Glomerular endothelial cell (primary cell): ENCODE results near the gene SNED1. TPM values are rescaled to one million over a fixed set of nuclear protein-coding genes. Genes with fewer than 3 reads are reported as not detected.
"Not testable (repeated sequence)": the region's sequence is repeated elsewhere in the genome, so short reads cannot be mapped to it uniquely, and the experiment has no call there.

Source experiments
- DNase-seq: peaks from one replicate; pipeline ENCODE4 v3.0.0-alpha.2; 2011; ENCODE audit warnings: low read depth, low spot score; ENCODE audit errors: extremely low read depth
- total RNA-seq: library from RNA; depleted of rRNA; stranded (reverse); fragments of >200 nt; gene quantifications from 2 replicates; pipeline ENCODE4 v1.2.3, GENCODE V29; 2015

SNED1 gene
- total RNA-seq, 1 donor from 2014 or later: 41.3 TPM

- no peak for DNase-seq
These were observed 26.2 kb upstream of the SNED1 start for GRCh38 chr2:240972201-240972600.

DNA sequence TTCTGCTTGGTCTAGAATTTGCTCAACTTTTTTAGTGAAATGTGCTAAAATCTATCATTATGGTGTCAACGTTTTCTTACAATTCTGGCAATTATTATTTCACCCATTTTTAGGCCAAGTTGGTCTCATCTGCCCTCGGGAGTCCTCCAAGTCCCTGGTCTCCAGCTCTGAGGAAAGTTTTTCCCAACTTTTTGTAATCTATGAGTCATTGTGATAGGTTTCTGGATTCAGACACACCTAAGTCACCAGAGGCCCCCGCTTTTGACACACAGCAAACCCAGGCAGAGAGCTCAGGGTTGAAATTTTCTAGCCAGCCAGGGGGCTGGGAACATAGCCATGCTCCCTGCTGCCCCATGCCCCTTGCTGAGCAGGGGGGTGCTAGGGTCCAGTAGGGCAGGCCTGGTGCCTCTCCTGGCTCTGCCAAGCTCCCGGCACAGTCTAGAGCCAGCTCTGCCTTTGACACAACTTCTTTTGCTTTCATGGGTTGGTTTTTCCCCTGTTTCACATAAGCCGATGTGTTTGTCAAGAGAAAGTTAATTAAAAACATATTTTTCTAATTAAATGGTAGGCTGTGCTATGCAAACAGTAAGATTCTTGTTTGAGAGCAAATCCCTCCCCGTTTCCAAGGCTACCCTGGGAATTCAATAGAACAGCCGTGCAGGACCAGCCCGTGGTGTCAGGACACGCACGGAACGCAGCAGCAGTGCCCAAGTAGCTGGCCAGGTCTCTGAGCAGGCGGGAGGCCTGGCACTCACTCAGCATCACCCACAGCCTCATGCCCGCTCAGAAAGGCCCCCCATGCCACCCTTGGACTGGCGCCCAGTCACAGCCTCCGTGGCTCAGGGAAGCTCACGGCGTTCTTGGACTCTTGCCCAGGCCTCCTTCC, 25.5 kb upstream of the SNED1 start:
- DNase-seq: no peak

- no peak for DNase-seq
These were observed 23.4 kb upstream of the SNED1 start for GRCh38 chr2:240974771-240975572.

DNA sequence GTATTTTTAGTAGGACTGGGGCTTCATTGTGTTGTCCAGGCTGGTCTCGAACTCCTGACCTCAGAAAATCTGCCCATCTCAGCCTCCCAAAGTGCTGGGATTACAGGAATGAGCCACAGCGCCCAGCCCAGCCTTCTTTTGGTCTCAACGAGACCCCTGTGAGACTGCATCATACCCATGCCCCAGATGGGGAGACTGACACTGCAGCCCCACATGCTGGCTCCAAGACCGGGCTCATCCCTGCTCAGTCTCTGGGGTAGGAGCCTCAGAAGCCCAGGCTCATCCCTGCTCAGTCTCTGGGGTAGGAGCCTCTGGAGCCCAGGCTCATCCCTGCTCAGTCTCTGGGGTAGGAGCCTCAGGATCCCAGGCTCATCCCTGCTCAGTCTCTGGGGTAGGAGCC, 22.5 kb upstream of the SNED1 start:
- not testable (repeated sequence) for DNase-seq

GRCh38 chr2:240981280-240981679, 17.1 kb upstream of the SNED1 start:
- DNase-seq: no peak

GRCh38 chr2:240981871-240982800, 16.3 kb upstream of the SNED1 start:
- DNase-seq: no peak

DNA sequence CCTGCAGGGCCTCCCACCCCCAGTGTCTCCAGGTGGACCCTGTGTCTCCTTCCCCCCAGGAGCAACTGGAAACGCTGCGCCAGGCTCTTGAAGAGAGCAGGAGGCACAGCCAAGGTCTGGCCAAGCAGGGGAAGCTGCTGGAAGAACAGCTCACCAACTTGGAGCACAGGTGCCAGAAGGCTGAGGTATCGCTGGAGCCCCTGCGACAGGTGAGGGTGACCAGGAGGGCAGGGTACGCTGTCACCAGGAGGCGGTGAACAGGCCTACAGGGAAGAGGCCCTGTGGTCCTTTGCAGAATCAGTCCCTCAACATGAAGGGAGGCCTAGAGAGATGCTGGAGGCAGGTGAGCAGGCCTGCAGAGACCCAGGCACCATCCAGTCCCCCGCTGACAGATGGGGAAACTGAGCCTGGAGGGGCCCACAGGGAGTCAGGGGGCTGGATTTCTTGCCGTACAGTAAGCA, 15.6 kb upstream of the SNED1 start:
- DNase-seq: no peak

- no peak for DNase-seq
These were observed 14.9 kb upstream of the SNED1 start for GRCh38 chr2:240983361-240983995.

DNA sequence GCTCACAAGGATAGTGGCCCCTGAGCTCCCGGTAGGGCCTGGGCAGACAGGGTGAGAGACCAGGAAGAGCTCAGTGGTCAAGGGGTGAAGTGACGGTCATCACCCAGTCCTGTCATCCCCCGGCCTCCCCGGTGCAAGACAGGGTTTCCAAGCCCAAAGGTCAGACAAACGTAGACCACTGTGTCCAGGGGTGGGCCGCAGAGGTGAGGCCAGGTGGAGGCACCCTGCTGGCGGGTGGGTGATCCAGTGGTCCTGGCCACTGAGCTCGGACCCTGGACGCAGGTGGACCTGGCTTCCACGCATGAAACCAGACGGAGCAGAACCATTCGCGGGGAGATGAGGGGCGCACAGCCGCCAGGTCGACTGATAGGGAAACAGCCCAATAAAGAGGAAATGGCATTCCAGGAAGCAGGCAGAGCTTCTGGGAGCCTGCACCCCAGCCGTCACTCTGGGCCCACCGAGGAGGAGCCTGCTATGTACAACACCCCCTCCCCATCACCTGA, 14.4 kb upstream of the SNED1 start:
- no peak for DNase-seq

GRCh38 chr2:240985881-240986786, 12.3 kb upstream of the SNED1 start:
- DNase-seq: no peak

DNA sequence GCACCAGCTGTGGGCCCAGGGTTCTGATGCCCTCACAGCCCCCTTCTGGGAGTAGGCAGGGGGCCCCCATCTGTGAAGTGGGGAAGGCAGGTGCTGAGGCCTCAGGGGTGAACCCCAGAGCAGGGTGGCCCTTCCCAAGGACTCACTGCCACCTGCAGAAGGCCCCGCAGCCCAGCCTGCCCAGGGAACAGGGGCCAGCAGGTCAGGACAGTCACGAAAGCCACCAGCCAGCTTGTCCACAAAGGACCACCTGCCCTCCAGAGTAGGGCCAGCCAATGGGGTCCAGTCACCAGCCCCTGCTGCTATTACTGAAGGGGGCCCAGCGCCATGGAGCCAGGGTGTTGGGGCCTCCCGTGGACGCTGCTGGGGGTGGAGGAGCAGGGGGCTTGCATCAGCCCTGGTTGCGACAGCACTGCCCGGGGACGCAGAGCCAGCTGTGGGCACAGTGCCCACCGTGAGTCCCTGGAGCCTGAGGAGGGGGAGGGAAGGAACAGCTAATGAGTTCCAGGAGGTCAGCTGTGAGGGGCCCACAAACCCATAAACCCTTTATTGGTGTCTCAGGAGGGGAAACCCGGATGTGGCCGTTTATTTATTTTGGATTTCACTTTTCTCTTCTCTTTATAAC, 11.5 kb upstream of the SNED1 start:
- no peak for DNase-seq

- DNase-seq: no peak
These were observed 10.8 kb upstream of the SNED1 start for GRCh38 chr2:240987588-240987987.

- no peak for DNase-seq
These were observed 10.3 kb upstream of the SNED1 start for GRCh38 chr2:240988146-240988545.

DNA sequence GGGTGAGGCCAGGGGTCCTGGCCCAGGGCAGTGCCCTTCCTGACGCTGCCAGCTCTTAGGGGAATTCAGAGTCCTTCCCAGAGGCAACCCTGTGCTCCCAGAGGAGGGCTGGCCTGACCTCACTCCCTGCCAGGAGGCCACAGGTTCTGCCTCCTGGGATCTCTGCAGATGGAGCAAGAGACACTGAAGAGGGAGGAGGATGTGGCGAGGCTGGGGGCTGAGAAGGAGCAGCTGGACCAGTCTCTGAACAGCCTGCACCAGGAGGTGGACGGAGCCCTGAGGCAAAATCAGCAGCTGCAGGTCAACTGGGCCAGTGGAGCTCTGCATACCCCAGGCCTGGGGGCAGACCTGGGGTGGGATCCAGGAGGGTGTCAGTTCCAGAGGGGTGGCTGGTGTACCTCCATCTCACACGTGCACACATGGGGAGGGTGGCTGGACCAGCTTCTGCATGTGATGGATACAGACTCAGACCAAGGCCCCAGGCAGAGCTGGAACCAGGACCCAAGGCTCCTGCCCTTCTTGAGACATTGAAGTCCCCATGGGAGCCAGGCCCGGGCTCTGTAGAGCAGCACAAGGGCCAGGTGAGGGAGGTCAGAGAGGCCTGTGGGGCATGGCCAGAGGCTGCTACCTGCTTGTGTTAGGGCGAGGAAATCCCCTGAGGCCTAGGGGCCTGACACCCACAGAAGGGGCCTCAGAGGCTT, 9.7 kb upstream of the SNED1 start:
- no peak for DNase-seq

DNA sequence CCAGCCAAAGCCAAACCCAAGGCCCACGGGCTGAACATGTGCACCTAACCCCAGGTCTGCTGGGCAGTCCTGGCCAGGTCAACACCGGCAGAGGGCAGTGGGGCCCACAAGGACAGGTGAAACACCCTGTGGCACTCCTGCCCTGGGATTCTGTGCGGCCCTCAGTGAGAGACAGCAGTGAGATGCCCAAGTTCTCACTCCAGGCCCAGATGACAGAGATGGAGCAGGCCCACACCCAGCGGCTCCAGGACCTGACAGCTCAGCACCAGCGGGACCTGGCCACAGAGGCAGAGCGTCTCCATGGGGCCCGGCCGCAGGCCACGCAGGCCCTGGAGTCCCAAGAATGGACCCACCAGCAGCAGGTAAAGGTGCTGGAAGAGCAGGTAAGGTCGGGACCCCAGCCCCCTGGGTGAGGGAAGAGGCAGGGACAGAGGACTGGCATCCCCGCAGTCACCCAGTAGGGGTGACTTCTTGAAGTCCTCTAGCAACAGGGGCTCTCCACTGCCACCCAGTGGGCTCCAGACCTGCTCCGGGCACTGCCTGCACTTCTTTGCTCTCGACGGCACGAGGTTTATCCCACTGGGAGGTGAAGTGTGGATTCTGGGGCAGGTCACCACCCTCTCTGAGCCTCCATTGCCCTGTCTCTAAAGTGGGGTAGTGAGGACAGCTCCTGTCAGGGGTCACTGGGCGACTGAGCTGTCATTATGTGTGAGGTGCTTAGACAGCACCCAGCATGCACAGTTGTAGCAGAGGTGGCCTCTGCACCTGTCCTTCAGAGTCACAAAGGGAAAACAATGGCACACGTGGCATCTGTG, 8.8 kb upstream of the SNED1 start:
- DNase-seq: no peak

GRCh38 chr2:240990266-240990529, 8.2 kb upstream of the SNED1 start:
- no peak for DNase-seq

DNA sequence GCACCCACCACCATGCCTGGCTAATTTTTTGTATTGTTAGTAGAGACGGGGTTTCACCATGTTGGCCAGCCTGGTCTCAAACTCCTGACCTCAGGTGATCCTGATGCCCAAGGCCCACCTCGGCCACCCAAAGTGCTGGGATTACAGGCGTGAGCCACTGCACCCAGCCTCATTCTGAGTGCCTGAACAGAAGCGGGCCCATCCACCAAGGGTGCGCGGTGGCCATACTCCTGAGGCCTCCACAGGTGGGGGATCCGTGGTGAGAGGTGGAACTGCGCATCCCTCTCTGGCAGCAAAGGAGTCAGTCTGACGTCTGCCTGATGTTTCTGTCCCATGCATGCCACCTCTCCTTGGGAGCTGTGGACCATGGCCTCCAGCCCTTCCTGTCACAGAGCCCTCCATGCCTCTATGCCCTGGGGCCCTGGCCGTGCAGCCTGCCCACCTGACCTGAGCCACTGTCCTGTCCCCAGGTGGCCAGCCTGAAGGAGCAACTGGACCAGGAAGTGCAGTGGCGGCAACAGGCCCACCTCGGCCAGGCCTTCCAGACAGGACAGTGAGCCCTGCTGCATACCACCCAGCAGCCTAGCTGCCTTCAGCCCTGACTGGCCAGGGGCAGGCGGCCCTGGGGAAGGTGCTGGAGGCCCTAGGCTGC, 7.6 kb upstream of the SNED1 start:
- DNase-seq: no peak
